A549 (cell line): ENCODE measurements around the gene COQ8B. TPM values are rescaled to one million over a fixed set of nuclear protein-coding genes. Genes with fewer than 3 reads are reported as not detected.

ENCODE experiments used
- ATAC-seq, 2 experiments: fragments of 200-7000 bp in 1 of 2; fragments of >200 bp in 1 of 2; cut with Nextera tagmentation in 1 of 2; cut with Tn5 transposase in 1 of 2; 3 replicates each; pipeline versions ENCODE4 v1.8.0 to v1.9.1; 2018 to 2020; ENCODE audit warnings: mild to moderate bottlenecking in 1 of 2, moderate library complexity in 1 of 2
- CTCF ChIA-PET: fragments of 300-600 bp; sonication (Branson Sonifier 250); formaldehyde crosslinking; extraction: SDS; loops from one replicate; lab custom pipeline; 2021; ENCODE audit warnings: antibody characterized with exemption, inconsistent platforms; lab: Yijun Ruan, JAX
- POLR2A ChIA-PET: fragments of 350-600 bp; formaldehyde crosslinking; extraction: SDS; loops from one replicate; lab custom pipeline; 2021; ENCODE audit warnings: antibody characterized with exemption, inconsistent platforms; lab: Yijun Ruan, JAX
- DNase-seq, 2 experiments: peaks; one replicate each; pipeline versions ENCODE4 v3.0.0 to v3.0.0-alpha.2; 2011 to 2016; ENCODE audit warnings: low read depth in 1 of 2, low spot score in 1 of 2
- FAIRE-seq: peaks from 2 replicates; lab custom pipeline; 2011; peaks lifted over from hg19 to GRCh38; lab: Jason Lieb, UNC
- H3K27ac ChIP-seq, 2 experiments: fragments of >200 bp; sonication (Bioruptor Twin); formaldehyde crosslinking; 3 replicates each; pipeline ENCODE4 v1.5.1; 2016 to 2017
- H3K4me1 ChIP-seq: fragments of >200 bp; sonication (Bioruptor Twin); formaldehyde crosslinking; 3 replicates; pipeline ENCODE4 v1.6.1; 2016
- H3K4me2 ChIP-seq: fragments of >200 bp; sonication (Bioruptor Twin); formaldehyde crosslinking; 3 replicates; pipeline ENCODE4 v1.6.1; 2016
- H3K4me3 ChIP-seq: fragments of >200 bp; sonication (Bioruptor Twin); formaldehyde crosslinking; 3 replicates; pipeline ENCODE4 v1.5.1; 2016
- H3K9me3 ChIP-seq: fragments of >200 bp; sonication (Bioruptor Twin); formaldehyde crosslinking; 3 replicates; pipeline ENCODE4 v1.6.1; 2016
- BCL3 ChIP-seq: fragments of >200 bp; sonication (Bioruptor Twin); formaldehyde crosslinking; IDR thresholded peaks from 3 replicates; pipeline ENCODE4 v1.6.1; 2016
- BHLHE40 ChIP-seq: IDR thresholded peaks from 2 replicates; pipeline ENCODE4 v1.6.1; 2012; ENCODE audit warnings: low read depth, low read length, inconsistent platforms
- CBX2 ChIP-seq: fragments of 200-600 bp; sonication (generic); IDR thresholded peaks from 2 replicates; pipeline ENCODE4 v1.6.1; 2016; ENCODE audit warnings: low read depth, mild to moderate bottlenecking, borderline replicate concordance
- CEBPB ChIP-seq, 2 experiments: fragments of >200 bp in 1 of 2; sonication (Bioruptor Twin) in 1 of 2; formaldehyde crosslinking in 1 of 2; IDR thresholded peaks; 2 replicates each; pipeline ENCODE4 v1.6.1; 2012 to 2016
- CHD2 ChIP-seq: fragments of 150-350 bp; IDR thresholded peaks from 2 replicates; pipeline ENCODE4 v1.6.1; 2014; ENCODE audit warnings: low read length; ENCODE audit not compliant: partially characterized antibody
- CTCF ChIP-seq: fragments of >200 bp; sonication (Bioruptor Twin); formaldehyde crosslinking; IDR thresholded peaks from 3 replicates; pipeline ENCODE4 v1.5.1; 2016
- EHF ChIP-seq: fragments of 250-450 bp; sonication (Bioruptor Pico); IDR thresholded peaks from 2 replicates; pipeline ENCODE4 v1.5.0; 2020; ENCODE audit warnings: mild to moderate bottlenecking
- FOSB ChIP-seq: fragments of 250-450 bp; sonication (Bioruptor Pico); IDR thresholded peaks from 2 replicates; pipeline ENCODE4 v1.5.0; 2020; ENCODE audit warnings: mild to moderate bottlenecking, moderate library complexity
- FOSL2 ChIP-seq, 2 experiments: fragments of 450-650 bp in 1 of 2; fragments of >200 bp in 1 of 2; sonication (Bioruptor Twin) in 1 of 2; formaldehyde crosslinking; IDR thresholded peaks; 2 replicates each; pipeline versions ENCODE4 v1.5.0 to v1.6.1; 2016 to 2020; ENCODE audit warnings: mild to moderate bottlenecking in 1 of 2, moderate library complexity in 1 of 2
- GATA3 ChIP-seq: IDR thresholded peaks from 2 replicates; pipeline ENCODE4 v1.6.1; 2012; ENCODE audit warnings: borderline replicate concordance
- HES2 ChIP-seq: fragments of >200 bp; sonication (Bioruptor Twin); formaldehyde crosslinking; IDR thresholded peaks from 2 replicates; pipeline ENCODE4 v1.6.1; 2016
- HEYL ChIP-seq: fragments of 250-450 bp; sonication (Bioruptor Pico); IDR thresholded peaks from 2 replicates; pipeline ENCODE4 v1.8.0; 2021; ENCODE audit warnings: mild to moderate bottlenecking, moderate library complexity
- HOXA7 ChIP-seq: fragments of 250-450 bp; sonication (Bioruptor Pico); IDR thresholded peaks from 2 replicates; pipeline ENCODE4 v1.5.0; 2020; ENCODE audit warnings: mild to moderate bottlenecking, moderate library complexity
- JUN ChIP-seq, 2 experiments: fragments of >200 bp; sonication (Bioruptor Twin); formaldehyde crosslinking; IDR thresholded peaks; 2 replicates in 1 of 2; 3 replicates in 1 of 2; pipeline ENCODE4 v1.6.1; 2016 to 2017
- KDM1A ChIP-seq: fragments of 200-600 bp; sonication (generic); IDR thresholded peaks from 2 replicates; pipeline ENCODE4 v1.6.1; 2016; ENCODE audit warnings: low read depth, mild to moderate bottlenecking
- MAZ ChIP-seq: fragments of 150-350 bp; IDR thresholded peaks from 2 replicates; pipeline ENCODE4 v1.6.1; 2014; ENCODE audit warnings: antibody characterized with exemption, low read depth, low read length, borderline replicate concordance
- MYC ChIP-seq: IDR thresholded peaks from 2 replicates; pipeline ENCODE4 v1.6.1; 2012; ENCODE audit warnings: mild to moderate bottlenecking, inconsistent platforms, low read length, improper control_type of control experiment, borderline replicate concordance
- NR3C1 ChIP-seq: fragments of >200 bp; sonication (Bioruptor Twin); formaldehyde crosslinking; IDR thresholded peaks from 3 replicates; pipeline ENCODE4 v1.6.1; 2017
- PBX3 ChIP-seq: IDR thresholded peaks from 2 replicates; pipeline ENCODE4 v1.6.1; 2012
- PHF8 ChIP-seq: fragments of 200-600 bp; sonication (generic); IDR thresholded peaks from 2 replicates; pipeline ENCODE4 v1.6.1; 2016; ENCODE audit warnings: low read depth, mild to moderate bottlenecking, antibody characterized with exemption, moderate library complexity, borderline replicate concordance
- RAD21 ChIP-seq, 2 experiments: fragments of >200 bp in 1 of 2; sonication (Bioruptor Twin) in 1 of 2; formaldehyde crosslinking in 1 of 2; IDR thresholded peaks in 1 of 2; conservative IDR thresholded peaks in 1 of 2; 2 replicates in 1 of 2; 3 replicates in 1 of 2; pipeline ENCODE4 v1.6.1; 2012 to 2018; ENCODE audit warnings: inconsistent platforms in 1 of 2
- RARB ChIP-seq: fragments of 250-450 bp; sonication (Bioruptor Pico); IDR thresholded peaks from 2 replicates; pipeline ENCODE4 v1.8.0; 2021; ENCODE audit warnings: mild to moderate bottlenecking, moderate library complexity
- RCOR1 ChIP-seq: fragments of 150-350 bp; IDR thresholded peaks from 2 replicates; pipeline ENCODE4 v1.6.1; 2014; ENCODE audit warnings: antibody characterized with exemption, low read length, low read depth
- SMC3 ChIP-seq: fragments of >200 bp; sonication (Bioruptor Twin); formaldehyde crosslinking; IDR thresholded peaks from 3 replicates; pipeline ENCODE4 v1.6.1; 2018; ENCODE audit warnings: inconsistent platforms
- TP53 ChIP-seq: fragments of 250-450 bp; sonication (Bioruptor Pico); IDR thresholded peaks from 2 replicates; pipeline ENCODE4 v1.5.0; 2021; ENCODE audit warnings: mild to moderate bottlenecking, moderate library complexity
- USF2 ChIP-seq: fragments of 450-650 bp; IDR thresholded peaks from 2 replicates; pipeline ENCODE4 v1.6.1; 2014; ENCODE audit warnings: antibody characterized with exemption
- ZC3H11A ChIP-seq: fragments of 450-650 bp; IDR thresholded peaks from 2 replicates; pipeline ENCODE4 v1.6.1; 2014; ENCODE audit warnings: antibody characterized with exemption, mild to moderate bottlenecking
- ZNF302 ChIP-seq: fragments of 250-450 bp; sonication (Bioruptor Pico); IDR thresholded peaks from 2 replicates; pipeline ENCODE4 v1.9.0; 2021; ENCODE audit warnings: inconsistent platforms, mild to moderate bottlenecking, moderate library complexity
- WGBS: methylation state at CpG from one replicate; pipeline ENCODE4 v1.1.6; 2017; ENCODE audit errors: missing lambda C conversion rate; 5-methylcytosine and 5-hydroxymethylcytosine counted together
- polyA minus RNA-seq: library from RNA; depleted of rRNA, polyadenylated mRNA; stranded (reverse); fragments of >200 nt; gene quantifications from 2 replicates; pipeline ENCODE4 v1.2.3, GENCODE V29; 2011; rRNA and poly(A)+ RNA removed
- polyA plus RNA-seq, 4 experiments: library from polyadenylated mRNA; depleted of rRNA in 3 of 4; stranded (reverse); fragments of >200 nt; fragmentation: RNase III in 1 of 4; extraction: RNeasy Plus Mini Kit Qiagen cat#74134 plus additional on column Dnase treatment in 1 of 4; gene quantifications; 2 replicates in 3 of 4; 3 replicates in 1 of 4; pipeline ENCODE4 v1.2.3, GENCODE V29; 2011 to 2017

COQ8B gene
- polyA plus RNA-seq (2011; rRNA removed) (43.9 and 47.2 TPM in 2 replicates), polyA plus RNA-seq (2017; fragmentation: RNase III; extraction: RNeasy Plus Mini Kit Qiagen cat#74134 plus additional on column Dnase treatment) (55.3 to 64.9 TPM (median 63.6 TPM) in 3 replicates), polyA minus RNA-seq (55.3 TPM in 2 replicates)
- 55.5 and 70.2 TPM in 2 replicates for polyA plus RNA-seq (2012; cell fraction: cytosol; rRNA removed)
- 158 and 174 TPM in 2 replicates for polyA plus RNA-seq (2012; cell fraction: nucleus; rRNA removed)

- POLR2A ChIA-PET = interaction anchor here (0.6 to 2.4 kb wide), 24 partner anchors 12 to 1144 kb away, joined by 3 to 71 read pairs (median 4); partner anchors contain the start of genes ACTMAP, B9D2, EGLN2 and NUMBL
- FAIRE-seq (peak; percentile 95), ATAC-seq (peak; percentile 45 to 61), DNase-seq (peak; percentile 99 to 100)
- WGBS = under 1% methylated on average over 56 of the region's 76 CpGs
- Histone ChIP-seq H3K27ac (peak within 1 kb of the TSS; percentile 88 to 93), H3K4me3 (peak within 1 kb of the TSS; percentile 64), H3K4me2 (peak within 1 kb of the TSS; percentile 95), H3K4me1 (peaks cover 33% of the 10 kb centered on the region), H3K9me3 (no peaks in the 10 kb centered on the region)
- CTCF ChIA-PET = interaction anchor here (0.6 to 2.4 kb wide), 18 partner anchors 9 to 546 kb away, joined by 3 to 23 read pairs (median 3); partner anchors contain the start of gene EGLN2
- TF ChIP-seq CTCF (no peak), CBX2 (no peak), HOXA7 (CRISPR knock-in tag) (0 out of 2 replicates have a peak, but pooled peaks have one; percentile 88), HEYL (CRISPR knock-in tag) (peak; percentile 89; the same call in 1 of the 2 replicates), HES2 (no peak), GATA3 (peak; percentile 60; the same call in 1 of the 2 replicates), RCOR1 (peak; percentile 54; the same call in 1 of the 2 replicates), ZNF302 (CRISPR knock-in tag) (no peak), PHF8 (peak; percentile 46; the same call in 1 of the 2 replicates), BCL3 (peak; percentile 74; the same call in 2 of the 3 replicates), MAZ (peak; percentile 96), FOSB (CRISPR knock-in tag) (0 out of 2 replicates have a peak, but pooled peaks have one; percentile 13), MYC (peak; percentile 82), CHD2 (peak; percentile 65), RARB (peak; percentile 61; the same call in 1 of the 2 replicates), KDM1A (no peak; the same call in 1 of the 2 replicates), RAD21 (conservative IDR thresholded peaks at IDR 0.05 in 1 of 2, IDR thresholded peaks at IDR 0.05 in 1 of 2) (peak in 1 of 2 experiments; percentile 14; a peak in 2 of 5 replicates), CEBPB (IDR thresholded peaks at IDR 0.05) (0 out of 4 replicates have a peak, but pooled peaks of 1 of the 2 experiments have one; percentile 10), BHLHE40 (0 out of 2 replicates have a peak, but pooled peaks have one; percentile 4), SMC3 (peak; percentile 24; the same call in 1 of the 3 replicates), EHF (CRISPR knock-in tag) (peak; percentile 82; the same call in 1 of the 2 replicates), JUN (IDR thresholded peaks at IDR 0.05) (peak; percentile 85 to 87), NR3C1 (no peak), PBX3 (peak; percentile 81), ZC3H11A (peak; percentile 8; the same call in 1 of the 2 replicates), USF2 (no peak), TP53 (peak; percentile 62; the same call in 1 of the 2 replicates), FOSL2 (IDR thresholded peaks at IDR 0.05) (no peak), FOSL2 (CRISPR knock-in tag; IDR thresholded peaks at IDR 0.05) (peak; percentile 35; the same call in 1 of the 2 replicates)
Measured at GRCh38 chr19:40716482-40717324, at the start of gene COQ8B, which contains the start of gene ITPKC. TSS of gene COQ8B (minus strand) at chr19:40716886. CDS start at chr19:40714632, 2,254 bp downstream. TSS of gene ITPKC (plus strand) at chr19:40717112. CDS start at chr19:40717136, 24 bp downstream.
